GM18861 (cell line): ENCODE data around the gene OBSL1.
A peak's percentile ranks its signal among the peaks of the same experiment; 100 is the strongest.

Experiments used
- ATAC-seq: cut with Tn5 transposase; IDR thresholded peaks from one replicate; pipeline ENCODE4 v1.9.1; 2021; ENCODE audit not compliant: unreplicated experiment

Gene OBSL1

DNA sequence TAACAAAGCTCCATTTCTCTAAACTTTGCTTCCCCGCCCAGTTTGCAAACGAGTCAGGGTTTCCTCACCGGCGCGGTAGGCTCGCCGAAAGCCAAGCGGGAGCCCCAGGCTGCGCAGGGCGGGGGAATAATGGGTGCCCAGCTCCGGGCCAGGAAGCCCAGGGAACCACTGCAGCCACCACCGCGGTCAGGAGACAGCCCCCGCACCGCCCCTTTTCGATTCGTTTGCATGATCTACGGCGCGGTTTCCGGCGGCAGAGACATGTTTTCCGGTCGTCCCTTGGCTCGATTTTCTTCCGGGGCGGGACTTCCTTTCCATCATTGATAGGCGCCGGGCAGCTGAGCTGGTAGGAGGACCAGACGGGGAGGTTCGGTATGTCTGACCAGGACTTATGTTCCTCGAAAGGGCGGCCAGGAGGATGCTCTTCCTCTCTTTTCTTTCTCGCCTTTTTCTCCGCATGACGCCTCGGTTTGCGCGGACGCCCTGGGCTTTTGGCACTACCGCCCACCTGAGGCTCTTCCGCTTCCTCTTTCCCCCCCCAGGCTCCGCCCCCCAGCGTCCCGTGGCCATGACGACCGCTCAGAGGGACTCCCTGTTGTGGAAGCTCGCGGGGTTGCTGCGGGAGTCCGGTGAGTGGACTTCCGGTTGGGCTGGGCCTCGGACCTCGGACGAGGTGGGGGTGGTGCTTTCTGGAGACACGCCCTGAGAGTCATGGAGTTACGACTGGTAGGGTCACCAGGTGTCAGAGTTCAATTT lies 26.4 kb upstream of the OBSL1 start, which contains the start of gene STK11IP:
STK11IP (plus strand) TSS at position 306 of the 756 bp plus-strand sequence; CDS start at position 569, 263 bp downstream.
- ATAC-seq: peak; percentile 83

DNA sequence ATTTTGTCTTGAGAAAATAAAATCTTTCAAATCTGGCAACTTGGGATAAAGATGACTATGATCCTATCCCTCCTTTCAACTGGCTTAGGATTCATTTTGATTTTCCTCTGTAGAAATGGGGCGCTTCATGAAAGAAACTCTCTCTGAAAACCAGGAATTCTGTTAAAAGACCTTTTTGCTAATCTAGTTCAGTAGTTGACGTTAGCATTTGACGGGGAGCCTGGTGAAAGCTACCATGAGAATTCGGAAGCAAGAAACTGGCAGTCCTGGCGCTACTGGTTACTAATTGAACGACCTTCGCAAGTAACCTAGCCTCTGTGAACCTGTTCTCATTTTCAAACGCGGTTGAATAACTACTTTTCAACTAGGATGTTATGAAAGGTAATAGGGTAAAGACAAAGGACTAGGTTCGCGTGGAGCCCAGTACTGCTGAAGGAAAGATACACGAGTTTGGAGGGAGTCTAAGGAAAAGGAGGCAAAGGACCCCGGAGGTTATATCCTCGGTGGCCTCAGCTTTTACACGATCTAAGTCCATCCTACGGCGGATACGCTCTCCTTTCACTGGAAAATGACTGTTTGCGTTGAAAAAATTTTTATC lies 25.7 kb upstream of the OBSL1 start:
- no peak for ATAC-seq

DNA sequence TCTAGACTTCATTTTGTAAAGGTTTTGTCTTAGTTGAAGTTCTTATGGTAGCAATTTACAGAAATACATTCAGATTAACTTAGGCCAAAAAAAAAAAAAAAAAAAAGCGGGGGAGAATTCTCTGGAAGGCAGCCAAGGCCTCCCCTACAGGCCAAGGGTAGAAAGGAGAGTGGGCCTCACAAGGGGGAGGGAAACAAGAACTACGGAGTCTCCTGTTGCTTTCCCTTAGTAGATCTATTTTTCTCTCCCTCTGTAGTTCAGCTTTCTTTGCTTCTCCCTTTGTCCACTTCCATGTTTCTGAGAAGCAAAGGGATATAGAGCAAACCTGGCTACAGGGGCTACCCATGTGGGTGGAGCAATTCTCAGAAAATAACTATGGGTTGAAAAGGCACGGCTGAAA lies 23.9 kb upstream of the OBSL1 start:
- ATAC-seq: no peak

DNA sequence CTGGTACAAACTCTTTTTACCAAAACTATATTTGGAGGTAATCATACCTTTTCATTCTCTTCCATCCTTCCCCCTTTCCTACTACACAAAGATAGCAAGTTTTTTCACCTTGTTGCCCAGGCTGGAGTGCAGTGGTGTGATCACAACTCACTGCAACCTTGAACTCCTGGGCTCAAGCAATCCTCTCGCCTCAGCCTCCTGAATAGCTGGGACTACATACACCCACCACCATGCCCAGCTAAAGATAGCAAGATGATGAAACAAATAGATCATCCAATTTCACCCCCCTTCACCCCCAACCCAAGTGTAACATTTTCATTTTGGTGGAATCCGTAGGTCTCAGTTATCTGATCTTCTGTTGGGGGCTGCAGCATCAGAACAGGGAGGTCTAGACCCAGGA lies 21.8 kb upstream of the OBSL1 start:
- ATAC-seq: no peak

DNA sequence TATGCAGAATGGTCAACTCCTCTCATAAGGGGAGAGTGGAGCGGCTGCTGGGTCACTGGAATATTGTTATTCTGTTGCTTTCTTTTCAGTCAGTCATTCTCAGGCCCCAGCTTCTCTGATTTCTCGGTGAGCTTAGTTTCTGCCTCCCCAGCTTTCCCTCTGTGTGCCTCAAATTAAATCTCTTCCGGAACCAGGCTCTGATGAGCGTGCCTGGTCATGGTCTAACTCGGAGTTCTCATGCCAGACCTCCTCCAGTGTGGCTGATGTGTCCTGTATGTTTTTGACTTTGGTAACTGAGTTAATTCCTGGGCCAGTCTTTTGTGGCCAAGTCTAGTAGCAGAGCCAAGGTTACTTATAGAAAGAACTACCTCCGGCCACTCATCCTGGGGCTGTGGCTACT lies 21.4 kb upstream of the OBSL1 start:
- ATAC-seq: no peak

DNA sequence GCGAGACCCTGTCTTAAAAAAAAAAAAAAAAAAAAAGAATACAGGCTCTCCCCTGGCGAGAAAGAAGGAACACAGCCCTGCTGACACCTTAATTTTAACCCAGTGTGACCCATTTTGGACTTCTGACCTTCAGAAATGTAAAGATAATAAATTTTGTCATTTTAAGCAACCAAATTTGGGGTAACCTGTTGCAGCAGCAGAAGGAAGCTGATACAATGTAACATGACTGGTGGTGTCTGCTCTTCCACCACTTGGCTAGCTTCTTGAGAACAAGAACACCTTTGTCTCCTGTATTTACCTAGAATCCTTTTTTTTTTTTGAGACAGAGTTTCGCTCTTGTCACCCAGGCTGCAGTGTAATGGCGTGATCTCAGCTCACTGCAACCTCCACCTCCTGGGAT lies 19.8 kb upstream of the OBSL1 start:
- ATAC-seq: no peak

DNA sequence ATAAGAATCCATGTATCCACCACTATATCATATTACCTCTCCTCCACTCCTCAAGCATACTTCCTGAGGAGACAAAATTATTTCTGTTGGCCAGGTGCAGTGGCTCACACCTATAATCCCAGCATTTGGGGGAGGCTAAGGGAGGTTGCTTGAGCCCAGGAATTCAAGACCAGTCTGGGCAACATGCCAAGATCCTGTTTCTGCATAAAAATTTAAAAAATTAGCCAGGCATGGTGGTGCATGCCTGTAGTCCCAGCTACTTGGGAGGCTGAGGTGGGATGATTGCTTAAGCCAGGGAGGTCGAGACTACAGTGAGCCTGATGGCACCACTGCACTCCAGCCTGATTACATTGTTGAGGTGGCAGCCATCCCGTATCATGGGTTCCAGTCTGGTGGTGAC lies 10.0 kb upstream of the OBSL1 start:
- no peak for ATAC-seq

DNA sequence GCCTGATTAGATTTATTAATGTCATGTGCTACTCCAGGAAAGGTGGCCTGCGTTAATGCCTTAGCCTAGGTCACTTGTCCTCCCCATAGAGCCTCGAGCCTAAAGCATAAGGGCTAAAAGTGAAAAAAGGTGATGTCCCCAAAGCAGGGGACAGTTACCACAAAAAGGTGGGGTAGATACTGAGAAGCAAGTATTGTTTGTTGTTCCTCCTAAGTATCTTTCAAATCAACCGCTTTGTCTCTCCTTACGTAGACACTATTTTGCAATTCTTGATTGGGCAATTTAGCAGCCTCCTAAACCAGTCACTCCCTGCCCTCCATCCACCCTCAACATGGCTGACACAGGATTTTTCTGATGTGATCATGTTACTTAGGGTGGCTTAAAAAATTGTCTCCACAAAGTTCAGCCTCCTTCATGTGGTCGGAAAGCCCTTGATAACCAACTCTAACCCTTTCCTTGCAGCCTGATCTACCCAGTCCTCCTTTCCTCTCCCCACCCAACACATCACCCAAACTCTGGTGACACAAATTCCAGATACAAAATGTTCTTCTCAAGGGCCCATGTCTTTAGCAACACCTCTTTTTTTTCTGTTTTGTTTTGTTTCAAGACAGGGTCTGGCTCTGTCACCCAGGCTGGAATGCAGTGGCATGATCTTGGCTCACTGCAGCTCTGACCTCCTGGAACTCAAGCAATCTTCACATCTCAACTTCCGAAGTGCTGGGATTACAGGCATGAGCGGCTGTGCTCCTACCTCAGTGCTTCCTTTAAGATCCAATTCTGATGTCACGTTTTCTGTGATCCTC lies 7.7 kb upstream of the OBSL1 start:
- no peak for ATAC-seq

DNA sequence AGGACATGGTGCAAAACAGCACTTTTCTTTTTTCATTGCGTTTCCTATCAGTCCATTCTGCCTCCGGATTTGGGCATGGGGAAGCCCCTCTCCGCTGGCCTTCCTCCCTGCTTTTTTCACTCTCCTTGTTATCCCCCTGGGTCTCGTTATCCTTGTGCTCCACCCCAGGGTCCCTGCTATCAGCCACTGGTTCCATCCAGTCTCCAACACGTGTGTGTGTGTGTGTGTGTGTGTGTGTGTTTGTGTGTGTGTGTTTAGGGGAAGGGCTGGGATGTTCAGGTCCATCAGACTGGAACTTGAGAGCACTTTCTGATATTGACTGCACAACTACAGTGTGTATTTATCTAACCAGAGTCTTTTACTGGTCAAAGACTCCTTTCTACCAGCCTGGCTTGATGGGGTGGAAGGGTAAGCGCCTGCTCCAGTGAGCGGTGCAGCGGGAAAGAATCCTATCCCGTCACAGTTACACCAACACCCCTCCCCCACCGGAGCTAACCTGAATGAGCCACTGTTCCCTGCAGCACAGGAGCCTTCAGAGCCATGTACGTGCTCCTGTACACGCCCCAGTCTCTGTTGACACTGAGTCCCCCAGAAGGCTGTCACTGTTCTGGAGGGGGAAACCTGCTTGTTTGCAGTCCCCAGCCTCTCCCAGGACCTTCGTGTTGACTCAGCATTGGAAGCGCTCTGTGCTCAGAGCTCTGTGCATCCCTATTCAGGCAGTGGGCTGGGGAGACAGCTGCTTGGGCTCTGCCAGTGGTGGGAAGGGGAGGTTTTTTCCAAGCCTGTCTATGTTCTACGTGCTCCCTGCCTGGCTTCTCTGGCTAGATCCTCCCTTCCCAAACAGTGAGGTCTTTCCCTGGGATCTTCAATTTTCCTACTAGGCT lies 5.4 kb upstream of the OBSL1 start:
- no peak for ATAC-seq

DNA sequence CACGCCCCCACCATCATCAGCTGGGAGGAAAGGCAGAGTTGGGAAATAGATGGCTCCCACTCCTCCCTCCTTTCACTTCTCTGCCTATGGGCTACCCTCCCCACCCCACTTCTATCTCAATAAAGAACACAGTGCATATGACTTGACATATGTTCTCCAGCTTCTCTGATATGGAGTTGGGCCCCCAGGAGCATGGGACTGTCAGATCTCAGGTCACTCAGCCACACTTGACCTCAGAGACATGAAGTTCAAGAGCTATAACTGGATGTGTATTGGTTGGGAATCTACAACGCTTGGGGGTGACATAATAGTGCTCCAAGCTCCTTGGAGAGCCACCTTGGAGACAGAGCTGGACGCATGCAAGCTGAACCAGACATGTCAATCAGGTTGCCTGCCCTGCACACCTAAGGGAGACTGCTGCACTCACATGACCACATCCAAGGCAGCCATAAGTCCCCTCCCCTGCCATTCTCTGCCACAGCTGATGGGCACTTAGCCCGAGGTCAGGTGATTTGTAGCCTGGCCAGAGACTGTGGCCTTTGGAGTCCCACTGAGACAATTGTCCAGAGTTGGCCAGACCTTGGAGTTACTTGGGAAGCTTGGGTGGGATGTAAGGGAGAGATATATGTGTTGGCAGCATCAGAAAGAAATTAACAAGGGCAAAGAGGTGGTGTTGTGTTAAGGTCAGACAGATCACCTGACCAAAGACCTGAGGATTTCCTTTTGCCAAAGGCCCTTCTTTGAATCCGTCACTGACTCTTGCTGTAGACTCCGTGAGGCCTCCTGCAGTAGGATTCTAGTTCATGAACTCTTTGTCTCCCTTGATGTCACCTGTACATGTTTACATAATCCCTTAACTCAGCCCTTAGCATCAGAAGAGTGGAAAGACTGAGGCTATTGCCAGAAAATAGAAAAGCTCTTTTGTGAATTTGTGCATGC lies 4.5 kb upstream of the OBSL1 start:
- no peak for ATAC-seq

DNA sequence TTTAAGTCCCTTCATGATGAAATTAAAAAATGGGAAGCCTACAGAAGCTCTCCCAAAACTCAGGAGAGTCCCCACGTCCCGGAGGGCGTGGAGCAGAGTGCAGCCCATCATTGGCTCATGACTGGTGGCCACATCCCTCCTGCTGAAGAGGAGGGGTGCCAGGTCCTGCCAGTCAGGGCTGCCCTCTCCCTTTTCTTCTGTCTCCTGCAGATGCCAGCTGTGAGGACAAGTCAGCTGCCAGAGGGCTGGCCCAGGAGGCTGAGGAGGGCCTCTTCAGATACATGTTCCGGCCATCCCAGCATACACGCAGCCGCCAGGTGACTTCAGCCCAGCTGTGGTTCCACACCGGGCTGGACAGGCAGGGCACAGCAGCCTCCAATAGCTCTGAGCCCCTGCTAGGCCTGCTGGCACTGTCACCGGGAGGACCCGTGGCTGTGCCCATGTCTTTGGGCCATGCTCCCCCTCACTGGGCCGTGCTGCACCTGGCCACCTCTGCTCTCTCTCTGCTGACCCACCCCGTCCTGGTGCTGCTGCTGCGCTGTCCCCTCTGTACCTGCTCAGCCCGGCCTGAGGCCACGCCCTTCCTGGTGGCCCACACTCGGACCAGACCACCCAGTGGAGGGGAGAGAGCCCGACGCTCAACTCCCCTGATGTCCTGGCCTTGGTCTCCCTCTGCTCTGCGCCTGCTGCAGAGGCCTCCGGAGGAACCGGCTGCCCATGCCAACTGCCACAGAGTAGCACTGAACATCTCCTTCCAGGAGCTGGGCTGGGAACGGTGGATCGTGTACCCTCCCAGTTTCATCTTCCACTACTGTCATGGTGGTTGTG lies 3.4 kb upstream of the OBSL1 start:
- no peak for ATAC-seq

DNA sequence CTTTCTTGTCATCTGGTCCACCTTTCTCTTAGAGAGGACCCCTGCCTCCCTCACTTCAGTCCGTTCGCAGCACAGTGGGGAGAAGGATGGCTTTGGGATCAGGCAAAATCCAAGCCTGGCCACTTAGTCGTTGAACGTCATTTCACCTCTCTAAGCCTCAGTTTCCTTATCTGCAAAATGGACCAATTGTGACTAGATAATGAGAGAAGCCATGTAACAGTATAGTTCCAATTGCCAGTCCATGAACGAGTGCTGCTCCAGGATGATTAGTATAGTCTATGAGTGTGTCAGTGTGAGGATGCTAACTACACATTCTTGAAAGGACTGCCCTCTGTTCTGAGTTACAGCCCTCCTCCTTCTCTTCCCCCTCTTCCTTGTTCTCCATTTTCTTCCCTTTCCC lies 1.8 kb upstream of the OBSL1 start:
- no peak for ATAC-seq

DNA sequence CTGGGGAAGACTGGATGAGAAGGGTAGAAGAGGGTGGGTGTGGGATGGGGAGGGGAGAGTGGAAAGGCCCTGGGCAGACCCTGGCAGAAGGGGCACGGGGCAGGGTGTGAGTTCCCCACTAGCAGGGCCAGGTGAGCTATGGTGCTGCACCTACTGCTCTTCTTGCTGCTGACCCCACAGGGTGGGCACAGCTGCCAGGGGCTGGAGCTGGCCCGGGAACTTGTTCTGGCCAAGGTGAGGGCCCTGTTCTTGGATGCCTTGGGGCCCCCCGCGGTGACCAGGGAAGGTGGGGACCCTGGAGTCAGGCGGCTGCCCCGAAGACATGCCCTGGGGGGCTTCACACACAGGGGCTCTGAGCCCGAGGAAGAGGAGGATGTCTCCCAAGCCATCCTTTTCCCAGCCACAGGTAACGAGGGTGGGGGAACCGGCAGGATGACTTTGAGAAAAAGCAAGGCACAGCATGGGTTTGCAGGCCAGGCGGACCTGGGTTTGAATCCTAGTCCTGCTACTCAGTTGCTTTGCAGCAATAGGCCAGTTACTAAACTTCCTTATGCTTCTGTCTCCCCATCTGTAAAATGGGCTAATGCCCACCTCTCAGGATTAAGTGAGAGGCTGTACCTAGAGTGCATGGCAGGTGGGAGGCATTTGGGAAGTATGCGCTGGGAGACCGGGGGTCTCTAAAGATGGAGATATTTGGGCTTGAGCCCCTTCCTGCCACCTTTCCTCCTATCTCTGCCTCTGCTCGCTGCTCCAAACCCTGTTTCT lies 1.1 kb upstream of the OBSL1 start, which contains the start of gene INHA:
INHA (plus strand) TSS at position 74 of the 765 bp plus-strand sequence; CDS start at position 139, 65 bp downstream.
- ATAC-seq: no peak

DNA sequence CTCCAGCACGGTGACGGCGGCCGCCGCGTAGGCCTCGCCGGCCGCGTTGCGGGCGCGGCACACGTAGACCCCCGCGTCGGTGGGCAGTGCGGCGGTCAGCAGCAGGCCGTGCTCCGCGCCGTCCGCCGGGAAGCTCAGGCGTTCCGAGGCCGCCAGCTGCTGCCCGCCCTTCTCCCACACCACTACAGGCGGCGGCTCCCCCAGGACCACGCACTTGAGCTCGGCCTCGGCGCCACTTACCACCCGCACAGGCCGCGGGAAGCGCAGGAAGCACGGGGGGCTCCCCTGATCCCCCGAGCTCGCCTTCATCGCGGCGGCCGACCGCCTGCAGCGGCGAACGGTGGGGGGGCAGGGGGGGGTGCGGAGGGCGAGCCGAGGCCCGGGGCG lies 422 bp downstream of the OBSL1 start:
- no peak for ATAC-seq

DNA sequence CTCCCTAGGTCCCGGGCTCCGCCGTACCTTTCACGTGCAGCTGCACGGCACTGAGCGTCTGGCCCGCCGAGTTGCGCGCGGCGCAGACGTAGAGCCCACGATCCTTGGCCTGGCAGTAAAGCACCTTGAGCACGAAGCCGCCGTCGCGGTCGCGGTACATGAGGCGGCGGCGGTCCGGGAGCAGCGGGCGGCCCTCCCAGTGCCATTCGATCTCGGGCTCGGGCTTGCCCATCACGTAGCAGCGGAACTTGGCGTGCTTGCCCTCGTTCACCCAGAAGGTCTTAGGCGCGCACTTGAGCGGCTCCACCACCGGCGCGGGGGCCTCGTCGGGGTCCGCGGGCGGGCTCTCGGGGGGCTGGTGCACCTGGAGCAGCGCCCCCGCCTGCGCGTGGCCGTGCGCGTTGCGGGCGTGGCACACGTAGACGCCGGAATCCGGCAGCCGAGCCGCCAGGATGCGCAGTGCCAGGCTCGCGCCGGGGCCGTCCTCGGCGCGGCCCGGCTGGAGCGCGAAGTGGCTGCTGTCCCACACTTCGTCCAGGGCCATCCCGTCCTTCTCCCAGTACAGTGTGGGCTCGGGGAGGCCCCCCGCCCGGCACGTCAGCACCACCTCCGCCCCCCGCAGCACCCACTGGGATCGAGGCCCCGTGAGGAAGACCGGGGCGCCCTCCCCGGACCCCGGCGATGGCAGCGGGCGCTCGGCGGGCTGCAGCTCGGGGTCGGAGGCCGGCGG lies 980 bp downstream of the OBSL1 start:
- ATAC-seq: no peak

DNA sequence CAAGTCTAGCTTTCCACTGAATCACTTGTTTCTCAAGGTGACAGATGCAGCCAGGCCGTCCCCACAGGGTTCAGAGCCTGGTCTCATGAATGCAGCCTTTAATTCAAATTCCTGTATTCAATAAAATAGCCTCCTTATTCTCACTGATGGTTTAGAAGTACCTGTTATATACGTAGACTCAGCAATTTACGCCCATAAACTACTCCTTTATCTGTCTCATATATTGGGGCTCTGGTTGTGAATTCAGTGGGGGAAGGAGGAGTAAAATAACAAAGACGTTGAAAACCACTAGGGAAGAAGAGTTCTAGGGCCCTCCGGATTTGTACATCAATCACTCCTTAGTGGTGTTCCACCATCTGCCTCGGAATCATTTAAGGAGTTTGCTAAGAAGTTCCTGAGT lies 1.7 kb downstream of the OBSL1 start:
- ATAC-seq: no peak

DNA sequence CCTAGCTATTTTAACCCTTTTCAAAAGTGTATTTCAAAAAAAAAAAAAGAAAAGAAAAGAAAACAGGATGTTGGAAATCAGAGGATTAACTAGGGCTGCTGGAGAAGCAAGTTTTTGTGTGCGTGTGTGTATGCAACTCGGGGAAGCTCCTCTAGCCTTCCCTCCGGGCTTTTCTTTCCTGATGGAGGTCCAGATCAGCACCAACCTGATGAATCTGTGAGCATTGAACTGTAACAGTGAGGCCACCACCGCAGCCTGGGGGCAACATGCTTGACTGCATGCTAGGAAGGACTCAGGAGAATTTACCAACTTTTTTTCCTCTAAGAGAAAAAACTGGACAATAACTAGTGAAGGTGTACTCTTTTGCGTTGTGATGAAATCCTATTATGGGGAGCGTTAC lies 2.3 kb downstream of the OBSL1 start:
- ATAC-seq: no peak
